Astrocyte (in vitro differentiated cells and primary cell): ENCODE measurements around the gene SHISA7. TPM values are rescaled to one million over a fixed set of nuclear protein-coding genes. Genes with fewer than 3 reads are reported as not detected.

ENCODE experiments used
- DNase-seq: peaks from one replicate; pipeline ENCODE4 v3.0.0-alpha.2; 2010; ENCODE audit warnings: low read depth
- FAIRE-seq: peaks from 2 replicates; lab custom pipeline; 2011; peaks lifted over from hg19 to GRCh38; lab: Jason Lieb, UNC
- H2AFZ ChIP-seq: 2 replicates; pipeline ENCODE4 v1.6.0; 2012; ENCODE audit warnings: low read depth, low read length, inconsistent platforms
- H3K27ac ChIP-seq: 2 replicates; pipeline ENCODE4 v1.5.1; 2011; ENCODE audit warnings: low read depth, low read length, inconsistent platforms
- H3K27me3 ChIP-seq: 2 replicates; pipeline ENCODE4 v1.6.0; 2011; ENCODE audit warnings: low read length, inconsistent platforms; ENCODE audit not compliant: insufficient read depth
- H3K36me3 ChIP-seq: 2 replicates; pipeline ENCODE4 v1.5.1; 2011; ENCODE audit warnings: low read length, inconsistent platforms; ENCODE audit not compliant: insufficient read depth
- H3K4me1 ChIP-seq: 2 replicates; pipeline ENCODE4 v1.5.1; 2011; ENCODE audit warnings: low read length, inconsistent platforms; ENCODE audit not compliant: insufficient read depth
- H3K4me2 ChIP-seq: 2 replicates; pipeline ENCODE4 v1.6.0; 2012; ENCODE audit warnings: low read length, inconsistent platforms
- H3K4me3 ChIP-seq: 2 replicates; pipeline ENCODE4 v1.5.1; 2011; ENCODE audit warnings: low read depth, mild to moderate bottlenecking, low read length, inconsistent platforms; ENCODE audit not compliant: insufficient read depth
- H3K79me2 ChIP-seq: 2 replicates; pipeline ENCODE4 v1.6.0; 2012; ENCODE audit warnings: mild to moderate bottlenecking, low read length, inconsistent platforms; ENCODE audit not compliant: insufficient read depth
- H3K9ac ChIP-seq: 2 replicates; pipeline ENCODE4 v1.6.0; 2012; ENCODE audit warnings: mild to moderate bottlenecking, low read length, inconsistent platforms
- H3K9me3 ChIP-seq: 2 replicates; pipeline ENCODE4 v1.5.1; 2012; ENCODE audit warnings: low read depth, mild to moderate bottlenecking, low read length, inconsistent platforms; ENCODE audit not compliant: insufficient read depth
- H4K20me1 ChIP-seq: 2 replicates; pipeline ENCODE4 v1.6.0; 2012; ENCODE audit warnings: low read length, inconsistent platforms; ENCODE audit not compliant: insufficient read depth
- H3K27ac Mint-ChIP-seq: one replicate; pipeline ENCODE4 v1.8.0; 2021; ENCODE audit warnings: mild to moderate bottlenecking, mixed read lengths; ENCODE audit not compliant: unreplicated experiment
- H3K27me3 Mint-ChIP-seq: one replicate; pipeline ENCODE4 v1.8.0; 2021; ENCODE audit warnings: low read depth, mixed read lengths; ENCODE audit not compliant: unreplicated experiment
- H3K36me3 Mint-ChIP-seq: one replicate; pipeline ENCODE4 v1.8.0; 2021; ENCODE audit warnings: low read depth, mixed read lengths; ENCODE audit not compliant: unreplicated experiment
- H3K4me1 Mint-ChIP-seq: one replicate; pipeline ENCODE4 v1.8.0; 2021; ENCODE audit warnings: low read depth, mixed read lengths; ENCODE audit not compliant: unreplicated experiment
- H3K4me3 Mint-ChIP-seq: one replicate; pipeline ENCODE4 v1.8.0; 2021; ENCODE audit warnings: mild to moderate bottlenecking, moderate library complexity, mixed read lengths; ENCODE audit not compliant: unreplicated experiment
- H3K9me3 Mint-ChIP-seq: one replicate; pipeline ENCODE4 v1.8.0; 2021; ENCODE audit warnings: mild to moderate bottlenecking, mixed read lengths; ENCODE audit not compliant: unreplicated experiment
- CTCF ChIP-seq: IDR thresholded peaks from 2 replicates; pipeline ENCODE4 v1.5.1; 2011; ENCODE audit warnings: low read depth, mild to moderate bottlenecking, inconsistent platforms, low read length, moderate library complexity; ENCODE audit not compliant: insufficient read depth
- EZH2 ChIP-seq: IDR thresholded peaks from 2 replicates; pipeline ENCODE4 v1.6.1; 2012; ENCODE audit warnings: mild to moderate bottlenecking, low read length, inconsistent platforms; ENCODE audit not compliant: insufficient read depth
- total RNA-seq: library from RNA; stranded (reverse); gene quantifications from 2 replicates; pipeline ENCODE4 v1.2.1, GENCODE V29; 2021

The SHISA7 gene
- total RNA-seq, 1 donor from 2014 or later = 0.09 TPM

GRCh38 chr19:55487924-55488687 is 45.0 kb upstream of the SHISA7 start, which contains the start of gene SSC5D:
TSS of gene SSC5D (plus strand) at chr19:55488436. CDS start at chr19:55488590, 154 bp downstream.
- Mint-ChIP-seq H3K4me1 (peaks cover 17% of the 10 kb centered on the region), H3K27me3 (no peaks in the 10 kb centered on the region), H3K9me3 (no peaks in the 10 kb centered on the region), H3K4me3 (peak within 1 kb of the TSS; percentile 79), H3K36me3 (peaks cover 3% of the 10 kb centered on the region), H3K27ac (peak within 1 kb of the TSS; percentile 98)
- no peaks in the 10 kb centered on the region for H3K27me3 ChIP-seq
- H4K20me1 ChIP-seq = no peaks in the 10 kb centered on the region
- peak within 1 kb of the TSS; percentile 2 for H2AFZ ChIP-seq
- H3K4me1 ChIP-seq = peaks cover 52% of the 10 kb centered on the region
- H3K36me3 ChIP-seq = no peaks in the 10 kb centered on the region
- H3K27ac ChIP-seq = peak within 1 kb of the TSS; percentile 91
- peak within 1 kb of the TSS; percentile 82 for H3K9ac ChIP-seq
- peak within 1 kb of the TSS; percentile 35 for H3K4me3 ChIP-seq
- TF ChIP-seq EZH2 (no peak), CTCF (no peak)
- peaks cover 22% of the 10 kb centered on the region for H3K79me2 ChIP-seq
- H3K9me3 ChIP-seq = no peaks in the 10 kb centered on the region
- FAIRE-seq = no peak
- DNase-seq = peak; percentile 47
- peak within 1 kb of the TSS; percentile 96 for H3K4me2 ChIP-seq

DNA sequence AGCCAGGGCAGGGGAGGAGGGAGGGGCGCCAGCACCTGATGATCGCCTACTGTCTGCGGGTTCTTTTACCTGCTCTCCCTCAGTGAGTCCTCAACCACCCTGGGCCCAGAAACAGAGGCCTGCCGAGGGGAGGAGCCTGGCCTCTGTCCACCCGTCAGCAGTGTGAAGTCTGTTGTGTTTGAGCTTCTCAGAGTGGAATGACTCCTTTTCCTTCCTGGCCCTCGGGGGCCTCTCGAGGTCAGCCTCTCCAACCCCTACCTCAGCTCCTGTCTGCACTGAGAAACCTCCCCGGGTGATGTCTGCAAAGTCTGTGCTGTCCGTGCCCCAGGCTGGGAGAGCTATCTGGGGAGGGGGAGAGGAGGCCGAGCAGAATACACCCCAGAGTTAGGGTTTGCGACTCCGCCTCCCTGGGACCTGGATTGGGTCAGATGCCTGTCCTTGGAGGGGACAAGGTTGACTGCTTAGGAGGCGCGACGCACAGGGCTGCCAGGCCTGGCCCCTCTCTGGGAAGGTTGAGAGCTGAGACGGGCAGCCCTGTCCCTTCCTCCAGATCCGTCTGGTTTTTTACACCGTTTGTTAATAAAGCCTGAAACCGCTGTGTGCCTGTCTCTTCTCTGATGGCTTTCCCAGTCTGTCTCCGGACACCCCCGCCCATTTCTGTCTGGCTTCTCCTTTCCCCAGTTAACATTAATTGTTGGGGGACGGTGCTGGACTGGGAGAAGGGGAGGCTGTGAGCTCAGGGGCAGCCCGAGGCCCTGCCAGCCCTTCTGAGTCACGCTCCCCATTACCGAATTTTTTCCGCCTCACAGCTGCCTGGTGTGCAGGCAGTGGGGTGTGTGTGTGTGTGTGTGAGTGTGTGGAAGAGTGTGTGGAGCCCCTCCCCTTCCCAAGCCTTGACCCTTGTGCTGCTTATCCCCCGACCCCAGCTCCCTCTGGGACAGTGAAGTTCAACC is 44.1 kb upstream of the SHISA7 start:
- Histone ChIP-seq H3K4me1 (peaks cover 49% of the 10 kb centered on the region), H4K20me1 (no peaks in the 10 kb centered on the region), H3K79me2 (peaks cover 22% of the 10 kb centered on the region), H3K4me2 (peak overlapping the region; percentile 96), H3K27ac (peak overlapping the region; percentile 91), H3K27me3 (no peaks in the 10 kb centered on the region), H2AFZ (peak overlapping the region; percentile 2), H3K9me3 (no peaks in the 10 kb centered on the region), H3K36me3 (no peaks in the 10 kb centered on the region), H3K4me3 (peak overlapping the region; percentile 35), H3K9ac (peak overlapping the region; percentile 82)
- H3K36me3 Mint-ChIP-seq = peaks cover 2% of the 10 kb centered on the region
- DNase-seq = peak; percentile 98
- FAIRE-seq = peak; percentile 71
- TF ChIP-seq CTCF = no peak
- TF ChIP-seq EZH2 = no peak
- no peaks in the 10 kb centered on the region for H3K9me3 Mint-ChIP-seq
- H3K4me1 Mint-ChIP-seq = peaks cover 16% of the 10 kb centered on the region
- H3K4me3 Mint-ChIP-seq = peak overlapping the region; percentile 79
- no peaks in the 10 kb centered on the region for H3K27me3 Mint-ChIP-seq
- peak overlapping the region; percentile 98 for H3K27ac Mint-ChIP-seq
